SK-N-MC (cell line): ENCODE measurements around the gene MRC2.
"Not testable (repeated sequence)": the region's sequence is repeated elsewhere in the genome, so short reads cannot be mapped to it uniquely, and the experiment has no call there.

ENCODE experiments used
- EZH2 ChIP-seq: fragments of 200-600 bp; sonication (generic); IDR thresholded peaks from one replicate; pipeline ENCODE4 v1.6.1; 2017; ENCODE audit warnings: antibody characterized with exemption
- FOXP2 ChIP-seq: optimal IDR thresholded peaks from 2 replicates; pipeline ENCODE3; 2011; ENCODE audit warnings: mild to moderate bottlenecking, moderate library complexity; ENCODE audit not compliant: insufficient read depth; ENCODE audit errors: extremely low read length, control extremely low read depth
- POLR2AphosphoS5 ChIP-seq: IDR thresholded peaks from 2 replicates; pipeline ENCODE4 v1.6.1; 2012; ENCODE audit warnings: mild to moderate bottlenecking, low read depth, low read length, borderline replicate concordance

GRCh38 chr17:62603783-62604182 is 23.7 kb upstream of the MRC2 start:
- TF ChIP-seq POLR2AphosphoS5, EZH2, FOXP2: not testable (repeated sequence)
